NCI-H1436 (cell line): ENCODE results near the gene FAF1.

Experiments used
- DNase-seq: peaks from one replicate; lab custom pipeline; 2025; lab: John Stamatoyannopoulos, UW

FAF1 gene

DNA sequence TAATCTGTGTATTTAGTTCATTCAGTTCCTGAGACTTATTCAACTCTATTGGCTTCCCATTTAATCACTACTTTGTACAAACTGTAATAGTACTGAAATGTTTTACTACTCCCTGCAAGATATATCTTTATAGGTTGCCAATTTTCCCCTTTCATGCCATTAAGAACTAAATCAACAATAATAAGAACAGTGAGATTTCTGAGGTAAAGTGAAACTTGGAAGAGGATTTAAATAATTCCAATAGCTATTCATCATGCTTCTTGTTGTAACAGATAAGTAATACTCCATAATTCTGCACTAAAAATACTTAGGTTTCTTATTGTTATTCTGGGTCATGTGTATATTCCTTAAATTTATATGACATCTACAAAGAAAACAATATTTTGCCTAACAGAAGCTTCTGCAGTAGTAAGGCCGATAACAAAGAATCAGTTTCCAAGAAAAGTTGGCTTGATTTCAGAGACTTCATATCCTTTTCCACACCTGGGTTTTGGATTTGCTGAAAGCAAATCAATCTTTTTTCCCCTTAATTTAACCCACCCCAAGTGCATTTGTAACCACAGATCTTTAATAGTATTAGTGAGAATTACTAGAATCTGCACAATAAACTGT is 258.3 kb downstream of the FAF1 start:
- no peak for DNase-seq

DNA sequence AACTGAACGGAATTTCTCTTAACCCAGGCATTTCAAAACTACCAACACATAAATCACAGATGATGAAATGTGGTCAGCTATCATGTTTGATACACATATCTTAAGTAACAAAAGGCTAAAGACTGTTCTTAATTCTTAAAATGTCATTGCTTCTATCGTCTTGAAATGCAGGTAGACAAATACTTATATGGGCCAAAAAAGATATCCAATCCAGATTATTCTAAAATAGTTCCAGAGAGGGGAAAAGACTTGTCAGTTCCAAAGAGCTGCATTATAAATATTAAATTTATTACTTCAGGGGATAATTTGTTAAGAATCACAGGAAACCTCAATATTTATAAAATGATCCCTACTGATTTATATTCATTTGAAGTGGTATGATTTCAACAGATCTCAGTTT is 259.4 kb downstream of the FAF1 start:
- DNase-seq: no peak

- DNase-seq: peak; percentile 77
These were observed 259.9 kb downstream of the FAF1 start for GRCh38 chr1:50700214-50700613.

DNA sequence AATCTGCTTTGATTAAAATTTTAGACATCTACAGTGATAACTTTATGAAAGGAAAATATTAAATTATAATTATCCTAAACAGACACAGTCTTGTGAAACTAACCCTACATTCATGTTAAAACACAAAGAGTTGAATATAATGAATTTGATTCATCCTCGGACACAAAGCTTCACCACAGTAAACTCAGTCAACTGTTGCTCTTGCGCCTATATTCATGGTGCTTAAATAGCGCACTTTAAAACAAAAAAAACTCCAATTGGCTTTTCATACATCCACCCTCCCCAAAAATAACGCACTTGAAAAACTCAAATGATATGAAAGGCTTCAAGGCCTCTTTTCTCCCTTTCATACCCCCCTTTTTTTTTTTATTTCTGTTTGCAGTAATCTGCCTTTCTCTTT is 260.3 kb downstream of the FAF1 start:
- no peak for DNase-seq

DNA sequence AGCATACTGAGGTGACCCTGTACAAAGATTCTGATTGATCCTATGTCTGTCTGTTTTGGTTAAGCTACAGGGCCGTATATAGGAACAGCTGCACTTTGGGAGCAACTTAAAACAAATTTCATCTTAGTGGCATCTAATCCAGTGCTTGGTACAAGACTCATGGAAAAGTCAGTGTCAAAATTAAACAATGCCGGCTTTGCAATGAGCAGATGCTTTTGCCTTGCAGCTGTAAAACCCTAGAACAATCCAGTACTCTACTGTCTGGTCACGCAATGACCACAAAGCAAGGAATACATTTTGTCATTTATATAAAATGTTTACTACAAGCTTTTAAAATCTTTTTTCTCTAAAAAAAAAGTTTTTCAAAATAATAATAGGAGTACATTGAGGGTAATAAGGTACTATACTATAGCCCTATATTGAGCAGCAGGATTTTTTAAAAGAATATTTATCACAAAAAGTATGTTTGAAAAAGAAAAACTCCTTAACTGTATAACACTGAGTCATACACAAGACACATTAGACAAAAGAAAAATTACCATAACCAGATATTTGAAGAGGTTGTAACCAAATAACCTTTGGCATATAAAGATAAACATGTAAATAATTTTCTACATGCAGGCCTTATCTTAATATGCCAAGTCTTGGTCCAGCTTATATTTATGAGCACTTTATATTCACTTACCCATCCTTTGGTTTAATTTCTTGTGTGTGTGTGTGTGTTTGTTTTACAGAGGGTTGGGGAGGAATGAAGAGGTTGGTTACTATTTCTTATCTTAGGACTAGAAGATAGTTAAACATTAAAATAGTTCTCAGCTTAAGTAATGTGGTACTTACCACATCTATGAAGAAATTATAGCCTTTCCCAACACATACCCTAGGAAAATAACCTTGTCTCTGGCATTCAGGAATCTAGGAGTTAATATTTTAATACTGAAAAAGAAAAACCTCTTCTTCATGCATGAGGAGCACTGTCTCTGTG is 262.3 kb downstream of the FAF1 start:
- no peak for DNase-seq

DNA sequence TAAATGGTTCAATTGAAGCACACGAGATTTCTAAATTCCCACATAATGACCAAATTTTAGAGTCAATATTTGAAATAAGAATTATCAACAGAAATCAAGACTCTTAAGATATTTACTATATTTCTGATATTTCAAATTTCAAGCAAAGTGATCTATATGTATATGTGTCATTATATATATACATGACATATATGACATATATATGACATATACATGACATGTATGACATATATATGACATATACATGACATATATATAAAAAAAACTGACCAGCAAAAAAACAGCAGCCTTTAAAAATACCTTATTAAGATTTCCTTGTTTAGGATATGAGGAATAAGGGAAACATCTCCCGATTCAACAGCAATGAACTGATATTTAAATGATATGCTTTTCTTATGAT is 266.2 kb downstream of the FAF1 start:
- DNase-seq: no peak

DNA sequence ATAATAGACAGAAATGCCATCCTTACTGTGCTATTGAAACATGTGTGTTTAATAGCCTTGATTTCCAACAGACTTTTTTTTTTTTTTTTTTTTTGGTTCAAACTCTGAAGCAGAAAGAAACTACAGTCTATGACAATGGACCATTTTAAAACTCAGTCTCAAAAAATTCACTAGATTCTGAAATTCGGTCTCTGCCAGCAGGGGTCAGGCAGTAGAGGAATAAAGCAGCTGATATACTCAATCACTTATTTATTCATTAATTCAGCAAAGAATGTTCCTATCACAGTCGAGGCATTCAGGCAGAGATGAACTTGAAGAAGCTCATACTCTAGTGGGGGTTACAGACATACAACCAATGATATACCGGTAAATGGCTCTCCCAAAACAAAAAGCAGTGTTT is 275.9 kb downstream of the FAF1 start:
- DNase-seq: no peak

DNA sequence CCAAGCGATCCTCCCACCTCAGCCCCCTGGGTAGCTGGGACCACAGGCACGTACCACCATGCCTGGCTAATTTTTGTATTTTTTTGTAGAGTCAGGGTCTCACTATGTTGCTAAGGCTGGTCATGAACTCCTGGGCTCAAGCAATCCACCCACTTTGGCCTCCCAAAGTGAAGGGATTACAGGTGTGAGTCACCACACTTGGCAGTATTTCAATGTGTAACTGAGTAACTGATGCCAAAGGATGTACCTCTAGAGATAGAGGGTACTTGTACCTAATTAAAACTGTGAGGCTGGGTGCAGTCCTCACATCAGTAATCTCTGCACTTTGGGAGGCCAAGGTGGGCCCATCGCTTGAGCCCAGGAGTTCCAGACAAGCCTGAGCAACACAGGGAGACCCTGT is 278.1 kb downstream of the FAF1 start:
- no peak for DNase-seq

DNA sequence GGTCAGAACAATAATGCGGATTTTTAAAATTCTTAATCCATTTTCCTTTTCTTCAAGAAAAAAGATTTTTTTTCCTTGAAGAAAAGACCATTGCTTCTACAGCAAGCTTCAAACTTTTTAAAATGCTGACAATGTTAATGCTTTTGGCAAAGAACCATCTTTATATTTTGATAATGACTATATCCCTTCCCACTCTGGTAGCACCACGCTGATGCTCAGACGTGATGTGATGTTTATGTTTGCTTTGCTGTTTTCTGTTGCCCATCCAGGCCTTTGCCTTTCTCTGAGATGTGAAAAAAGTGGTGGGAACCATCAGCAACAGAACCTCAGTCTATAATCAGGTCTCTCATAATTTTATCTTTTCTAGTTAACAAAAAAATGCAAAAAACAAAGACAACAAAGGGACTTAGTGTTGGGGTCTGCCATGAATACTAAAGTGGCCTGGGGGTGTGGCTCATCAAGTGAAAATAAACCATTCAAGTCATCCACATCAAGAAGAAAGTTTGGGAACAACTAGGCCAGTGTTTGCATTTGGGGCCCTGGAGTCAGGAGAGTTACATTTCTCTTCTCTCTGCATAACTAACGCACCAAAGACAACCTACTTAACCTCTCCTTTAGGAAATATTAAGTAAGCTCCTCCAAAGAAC is 292.2 kb downstream of the FAF1 start:
- no peak for DNase-seq

DNA sequence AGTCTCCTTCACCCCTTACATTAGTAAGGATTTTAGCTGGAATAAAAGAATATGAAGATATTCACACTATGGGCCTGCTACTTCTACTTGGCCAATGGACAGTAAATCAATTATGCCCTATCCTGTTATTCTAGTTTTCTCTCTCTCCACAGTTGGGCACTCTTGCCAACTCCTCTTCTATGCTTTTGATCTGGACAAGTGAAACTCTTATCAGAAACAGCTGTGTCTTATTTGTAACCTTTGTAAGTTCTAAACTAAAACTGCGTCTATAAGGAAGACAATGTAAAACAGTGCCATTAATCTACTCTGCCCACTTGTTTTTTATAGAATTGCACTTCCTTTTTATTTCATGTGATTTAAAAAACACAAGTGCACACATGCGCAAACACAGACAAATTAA is 292.8 kb downstream of the FAF1 start:
- DNase-seq: no peak

GRCh38 chr1:50666849-50667248 is 293.2 kb downstream of the FAF1 start:
- no peak for DNase-seq

GRCh38 chr1:50665413-50665812 is 294.7 kb downstream of the FAF1 start:
- no peak for DNase-seq

DNA sequence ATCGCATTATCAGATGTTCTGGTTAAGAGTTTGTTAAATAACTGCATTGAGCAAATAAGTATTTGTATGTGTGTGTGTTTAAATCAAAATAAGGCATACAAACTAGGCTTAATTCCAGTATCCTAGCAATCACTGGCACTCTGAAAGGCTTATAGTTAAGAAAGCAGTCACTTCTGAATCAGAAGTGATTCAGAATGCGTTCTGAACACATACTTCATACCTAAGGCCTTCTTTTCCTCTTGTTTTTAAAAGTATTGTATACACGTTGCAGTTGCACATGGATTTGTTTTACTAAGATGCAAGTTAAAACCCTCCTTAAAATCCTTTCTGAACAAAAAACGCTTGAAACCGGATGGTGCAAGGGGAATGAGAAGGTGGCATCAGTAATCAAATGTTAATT is 298.4 kb downstream of the FAF1 start:
- no peak for DNase-seq

DNA sequence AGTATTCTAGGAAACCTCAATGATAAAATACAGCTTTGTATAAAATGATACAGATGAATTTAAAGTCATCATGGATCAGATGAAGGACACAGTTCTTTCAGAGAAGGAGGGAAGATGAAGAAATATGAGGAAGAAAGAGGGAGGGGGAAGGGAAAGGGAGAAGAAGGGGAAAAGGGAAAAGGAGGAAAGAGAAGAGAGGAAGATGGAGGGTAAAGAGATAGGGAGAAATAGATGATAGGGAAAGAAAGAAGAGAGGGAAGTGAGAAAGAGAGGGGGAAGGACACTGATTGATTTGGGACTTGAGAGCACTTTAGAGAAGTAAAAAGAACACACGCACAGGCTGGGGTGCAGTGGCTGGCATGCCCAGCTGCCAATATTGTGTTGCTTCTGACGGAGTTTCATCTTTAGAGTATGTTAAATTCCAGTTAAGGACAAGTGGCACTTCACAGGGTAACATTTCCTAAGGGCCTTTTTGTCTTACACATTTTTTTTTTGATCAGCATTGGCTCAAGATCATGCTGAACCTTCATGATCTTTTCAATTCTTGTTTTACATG is 300.9 kb downstream of the FAF1 start:
- DNase-seq: no peak

DNA sequence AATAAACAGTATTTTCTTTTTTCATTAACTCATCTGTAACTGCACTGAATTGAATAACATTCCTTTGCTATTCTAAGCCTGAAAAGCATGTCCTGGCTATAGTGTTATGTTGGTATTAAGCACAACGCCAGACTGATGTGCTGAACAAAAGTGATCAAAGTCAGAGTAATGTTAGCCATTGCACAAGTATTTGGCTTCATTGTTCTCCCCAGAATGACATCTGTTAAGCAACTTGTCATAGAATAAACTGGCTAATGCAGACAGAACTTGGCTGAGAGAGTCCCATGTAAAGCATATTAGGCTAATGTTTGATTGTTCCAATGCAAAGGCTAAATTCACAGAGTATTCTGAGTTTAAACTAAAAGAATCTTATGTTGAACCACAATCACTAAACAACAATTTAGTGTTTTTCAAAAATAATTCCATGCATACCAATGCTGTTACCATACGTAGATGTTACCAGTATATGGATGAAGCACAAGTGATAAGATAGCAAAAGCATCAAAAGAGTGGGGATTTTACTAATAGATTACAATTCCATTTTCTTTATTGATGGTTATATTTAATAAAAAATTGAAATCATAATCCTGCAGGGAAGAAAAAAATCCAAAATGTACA is 301.5 kb downstream of the FAF1 start:
- DNase-seq: no peak

GRCh38 chr1:50656931-50657330 is 303.1 kb downstream of the FAF1 start:
- DNase-seq: no peak

DNA sequence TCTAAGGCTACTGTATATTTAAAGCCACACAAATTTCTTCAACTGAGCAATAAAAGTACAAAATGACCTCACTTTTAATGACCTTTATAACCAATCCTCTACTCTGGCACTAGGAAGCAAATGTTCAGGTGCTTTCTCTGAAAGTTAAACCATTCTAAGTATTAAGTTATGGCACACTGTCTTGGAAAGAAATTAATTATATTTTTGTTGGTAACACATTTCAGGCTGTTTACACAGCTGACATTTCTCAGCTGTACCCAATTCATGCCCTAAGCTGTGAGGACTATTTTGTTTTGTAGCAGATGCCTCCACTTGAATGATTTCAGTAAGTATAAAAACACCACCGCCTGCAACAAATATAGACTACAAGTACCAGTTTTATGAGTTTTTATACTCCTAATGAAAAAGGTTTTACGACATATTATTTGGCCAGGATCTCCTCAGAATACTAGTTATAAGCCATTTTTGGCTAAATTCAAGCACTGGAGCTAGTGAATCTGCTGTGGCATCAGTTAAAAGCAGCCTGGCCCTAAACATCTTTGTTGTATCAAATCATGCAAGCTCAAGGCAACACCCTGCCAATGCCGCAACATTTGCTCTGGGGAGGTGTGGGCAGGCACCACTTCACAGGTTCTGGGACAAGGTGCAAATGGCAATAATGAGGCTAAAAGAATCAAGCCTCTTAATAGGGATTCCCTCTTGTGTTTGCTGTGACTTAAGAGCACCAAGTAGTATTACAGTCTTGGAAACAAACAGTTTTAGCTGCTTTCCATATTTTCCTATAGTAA is 308.4 kb downstream of the FAF1 start:
- DNase-seq: no peak

DNA sequence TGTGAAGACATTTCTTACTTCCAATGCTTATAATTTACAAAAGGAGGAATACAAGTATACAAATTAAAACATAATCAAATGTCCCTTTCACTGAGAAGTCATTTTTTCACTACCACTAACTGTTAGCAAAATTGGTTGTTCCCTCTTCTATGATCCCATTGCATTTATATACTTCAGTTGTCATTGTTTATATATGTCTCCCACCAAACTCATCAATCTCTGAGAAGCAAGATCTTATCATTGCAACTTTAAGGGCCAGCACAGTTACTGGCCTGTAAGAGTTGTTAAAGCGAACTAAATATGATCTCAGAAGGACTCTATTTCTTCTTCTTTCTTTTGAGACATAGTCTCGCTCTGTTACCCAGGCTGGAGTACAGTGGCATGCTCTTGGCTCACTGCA is 313.5 kb downstream of the FAF1 start:
- DNase-seq: no peak

DNA sequence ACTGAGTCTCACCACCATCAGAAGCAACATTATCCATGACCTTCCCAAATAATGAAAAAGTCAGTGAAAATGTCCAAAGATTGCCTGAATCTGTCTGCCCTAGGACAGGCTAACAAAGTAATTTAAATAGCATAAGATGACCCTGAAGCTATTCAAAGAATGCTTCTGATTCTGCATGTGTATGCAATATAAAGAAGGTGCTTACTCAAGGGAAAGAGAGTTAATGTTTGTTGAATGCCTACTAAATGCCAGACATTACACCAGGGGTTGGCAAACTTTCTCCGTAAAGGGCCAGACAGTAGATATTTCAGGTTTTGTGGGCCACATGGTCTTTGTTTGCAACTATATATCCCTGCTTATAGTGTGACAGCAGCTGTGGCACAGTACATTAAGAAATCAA is 314.9 kb downstream of the FAF1 start:
- no peak for DNase-seq

- no peak for DNase-seq
These were observed 315.5 kb downstream of the FAF1 start for GRCh38 chr1:50644447-50645105.

DNA sequence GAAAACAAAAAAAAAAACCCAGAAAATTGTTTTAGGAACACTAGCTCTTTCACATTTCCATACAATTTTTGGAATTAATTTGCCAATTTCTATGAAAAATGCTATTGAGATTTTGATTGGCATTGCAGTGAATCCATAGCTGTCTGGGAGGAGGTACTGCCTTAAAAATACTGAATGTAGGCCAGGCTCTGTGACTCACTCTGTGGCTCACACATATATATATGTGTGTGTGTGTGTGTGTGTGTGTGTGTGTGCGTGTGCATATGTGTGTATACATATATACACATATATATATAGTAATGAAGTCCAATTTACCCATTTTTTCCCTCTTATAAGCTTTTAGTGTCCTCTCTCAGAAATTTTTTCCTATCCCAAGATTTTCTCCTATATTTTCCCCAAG is 322.6 kb downstream of the FAF1 start:
- no peak for DNase-seq
